T47D (cell line): ENCODE data around the gene LMX1B.

ENCODE experiments used
- DNase-seq, 2 experiments: peaks; one replicate each; pipeline versions ENCODE4 v3.0.0 to v3.0.0-alpha.2; 2011 to 2012; ENCODE audit warnings: low read depth in 1 of 2, low spot score in 1 of 2
- JUND ChIP-seq: IDR thresholded peaks from 2 replicates; pipeline ENCODE4 v1.6.1; 2012; ENCODE audit warnings: low read depth
- in situ Hi-C: cut with HindIII; loops from 2 replicates; pipeline ENCODE4 v1.10.0; 2016; ENCODE audit warnings: low sequenced_read_pairs, low pct_unique_long_range_greater_than_20kb

LMX1B gene

DNA sequence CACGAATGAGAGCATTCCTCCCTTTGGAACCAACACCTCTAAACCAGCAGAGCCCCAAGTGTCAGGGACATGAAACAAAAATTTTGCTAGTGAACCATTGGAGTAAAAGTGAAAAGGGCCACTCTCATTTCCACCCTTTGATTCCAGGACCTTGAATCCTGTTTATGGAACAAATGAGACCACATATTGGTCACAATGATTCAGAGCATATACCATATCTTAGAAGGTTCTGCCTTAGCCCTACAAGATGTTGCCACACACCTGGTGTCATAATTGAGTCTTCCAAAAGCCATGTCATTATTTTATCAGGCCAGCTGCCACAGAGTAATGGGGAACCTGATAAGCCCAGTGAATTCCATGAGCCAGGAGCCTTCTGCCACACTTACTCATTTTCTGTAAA lies 124.8 kb downstream of the LMX1B start:
- in situ Hi-C loops: no loop called here
- no peak for TF ChIP-seq JUND
- no peak for DNase-seq

GRCh38 chr9:126743041-126743440 lies 129.3 kb downstream of the LMX1B start:
- in situ Hi-C loops: no loop called here
- no peak for TF ChIP-seq JUND

GRCh38 chr9:126745574-126746411 lies 132.1 kb downstream of the LMX1B start:
- in situ Hi-C loops: no loop called here
- no peak for DNase-seq
- no peak for TF ChIP-seq JUND

More at GRCh38 chr9:126743041-126743440, 129.3 kb downstream of the LMX1B start:
- DNase-seq: no peak
